HL-60 (cell line): ENCODE data around the gene CAMTA1.

Experiments used
- DNase-seq, 2 experiments: peaks; one replicate each; pipeline ENCODE4 v3.0.0-alpha.2; 2010 to 2020; ENCODE audit warnings: low read depth in 1 of 2, low spot score in 1 of 2
- H3K27ac ChIP-seq: fragments of 250-450 bp; sonication (Bioruptor Pico); replicated peaks from 2 replicates; pipeline ENCODE4 v1.5.1; 2020; ENCODE audit warnings: mild to moderate bottlenecking, moderate library complexity
- H3K27me3 ChIP-seq: fragments of 250-450 bp; sonication (Bioruptor Pico); 2 replicates; pipeline ENCODE4 v1.5.1; 2021; ENCODE audit warnings: mild to moderate bottlenecking, moderate library complexity; ENCODE audit not compliant: insufficient read depth, poor library complexity, severe bottlenecking
- H3K4me3 ChIP-seq: replicated peaks from 2 replicates; pipeline ENCODE4 v1.5.1; 2011; ENCODE audit warnings: mild to moderate bottlenecking, control low read depth, low read length; ENCODE audit not compliant: insufficient read depth
- GABPA ChIP-seq: IDR thresholded peaks from 2 replicates; pipeline ENCODE4 v1.6.1; 2012; ENCODE audit warnings: low read depth
- POLR2AphosphoS5 ChIP-seq: IDR thresholded peaks from 2 replicates; pipeline ENCODE4 v1.6.1; 2012; ENCODE audit warnings: low read depth
- SPI1 ChIP-seq: IDR thresholded peaks from 2 replicates; pipeline ENCODE4 v1.6.1; 2012; ENCODE audit warnings: low read depth, mild to moderate bottlenecking, borderline replicate concordance
- TF ChIP-seq, protein P1 (sequence below): IDR thresholded peaks from 2 replicates; pipeline ENCODE4 v1.6.1; 2012; ENCODE audit warnings: low read depth; ENCODE audit not compliant: insufficient replicate concordance
- TF ChIP-seq, protein P2 (sequence below): IDR thresholded peaks from one replicate; pipeline ENCODE4 v1.5.1; 2011; ENCODE audit warnings: low read length, control low read depth, inconsistent platforms; ENCODE audit not compliant: insufficient read depth

Gene CAMTA1

DNA sequence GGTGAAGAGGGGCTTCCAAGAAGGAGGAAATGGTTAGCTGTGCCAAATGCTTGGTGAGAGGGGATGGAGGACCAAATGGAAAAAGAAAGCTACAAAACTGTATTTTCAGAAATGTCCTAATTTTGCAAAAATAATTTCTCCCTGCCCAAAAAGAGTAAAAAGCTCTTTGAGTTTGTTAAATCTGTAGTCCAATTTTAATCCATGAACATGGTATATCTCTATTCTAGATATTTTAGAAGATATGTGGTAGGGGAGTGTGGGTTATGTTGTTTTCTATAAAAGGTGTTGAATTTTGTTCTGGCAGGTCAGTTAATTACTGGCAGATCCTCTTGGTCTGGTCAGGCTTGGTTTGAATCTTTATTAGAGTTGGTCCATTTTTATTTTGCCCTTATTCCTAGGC lies 511.7 kb downstream of the CAMTA1 start:
- no peak for DNase-seq
- TF ChIP-seq, protein P1, sequence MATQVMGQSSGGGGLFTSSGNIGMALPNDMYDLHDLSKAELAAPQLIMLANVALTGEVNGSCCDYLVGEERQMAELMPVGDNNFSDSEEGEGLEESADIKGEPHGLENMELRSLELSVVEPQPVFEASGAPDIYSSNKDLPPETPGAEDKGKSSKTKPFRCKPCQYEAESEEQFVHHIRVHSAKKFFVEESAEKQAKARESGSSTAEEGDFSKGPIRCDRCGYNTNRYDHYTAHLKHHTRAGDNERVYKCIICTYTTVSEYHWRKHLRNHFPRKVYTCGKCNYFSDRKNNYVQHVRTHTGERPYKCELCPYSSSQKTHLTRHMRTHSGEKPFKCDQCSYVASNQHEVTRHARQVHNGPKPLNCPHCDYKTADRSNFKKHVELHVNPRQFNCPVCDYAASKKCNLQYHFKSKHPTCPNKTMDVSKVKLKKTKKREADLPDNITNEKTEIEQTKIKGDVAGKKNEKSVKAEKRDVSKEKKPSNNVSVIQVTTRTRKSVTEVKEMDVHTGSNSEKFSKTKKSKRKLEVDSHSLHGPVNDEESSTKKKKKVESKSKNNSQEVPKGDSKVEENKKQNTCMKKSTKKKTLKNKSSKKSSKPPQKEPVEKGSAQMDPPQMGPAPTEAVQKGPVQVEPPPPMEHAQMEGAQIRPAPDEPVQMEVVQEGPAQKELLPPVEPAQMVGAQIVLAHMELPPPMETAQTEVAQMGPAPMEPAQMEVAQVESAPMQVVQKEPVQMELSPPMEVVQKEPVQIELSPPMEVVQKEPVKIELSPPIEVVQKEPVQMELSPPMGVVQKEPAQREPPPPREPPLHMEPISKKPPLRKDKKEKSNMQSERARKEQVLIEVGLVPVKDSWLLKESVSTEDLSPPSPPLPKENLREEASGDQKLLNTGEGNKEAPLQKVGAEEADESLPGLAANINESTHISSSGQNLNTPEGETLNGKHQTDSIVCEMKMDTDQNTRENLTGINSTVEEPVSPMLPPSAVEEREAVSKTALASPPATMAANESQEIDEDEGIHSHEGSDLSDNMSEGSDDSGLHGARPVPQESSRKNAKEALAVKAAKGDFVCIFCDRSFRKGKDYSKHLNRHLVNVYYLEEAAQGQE: no peak
- TF ChIP-seq GABPA (no peak), POLR2AphosphoS5 (no peak), SPI1 (no peak)
- TF ChIP-seq, protein P2, sequence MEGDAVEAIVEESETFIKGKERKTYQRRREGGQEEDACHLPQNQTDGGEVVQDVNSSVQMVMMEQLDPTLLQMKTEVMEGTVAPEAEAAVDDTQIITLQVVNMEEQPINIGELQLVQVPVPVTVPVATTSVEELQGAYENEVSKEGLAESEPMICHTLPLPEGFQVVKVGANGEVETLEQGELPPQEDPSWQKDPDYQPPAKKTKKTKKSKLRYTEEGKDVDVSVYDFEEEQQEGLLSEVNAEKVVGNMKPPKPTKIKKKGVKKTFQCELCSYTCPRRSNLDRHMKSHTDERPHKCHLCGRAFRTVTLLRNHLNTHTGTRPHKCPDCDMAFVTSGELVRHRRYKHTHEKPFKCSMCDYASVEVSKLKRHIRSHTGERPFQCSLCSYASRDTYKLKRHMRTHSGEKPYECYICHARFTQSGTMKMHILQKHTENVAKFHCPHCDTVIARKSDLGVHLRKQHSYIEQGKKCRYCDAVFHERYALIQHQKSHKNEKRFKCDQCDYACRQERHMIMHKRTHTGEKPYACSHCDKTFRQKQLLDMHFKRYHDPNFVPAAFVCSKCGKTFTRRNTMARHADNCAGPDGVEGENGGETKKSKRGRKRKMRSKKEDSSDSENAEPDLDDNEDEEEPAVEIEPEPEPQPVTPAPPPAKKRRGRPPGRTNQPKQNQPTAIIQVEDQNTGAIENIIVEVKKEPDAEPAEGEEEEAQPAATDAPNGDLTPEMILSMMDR: no peak
- no peak overlapping the region for H3K4me3 ChIP-seq
- H3K27me3 ChIP-seq: peaks cover 5% of the 10 kb centered on the region
- H3K27ac ChIP-seq: no peak overlapping the region

DNA sequence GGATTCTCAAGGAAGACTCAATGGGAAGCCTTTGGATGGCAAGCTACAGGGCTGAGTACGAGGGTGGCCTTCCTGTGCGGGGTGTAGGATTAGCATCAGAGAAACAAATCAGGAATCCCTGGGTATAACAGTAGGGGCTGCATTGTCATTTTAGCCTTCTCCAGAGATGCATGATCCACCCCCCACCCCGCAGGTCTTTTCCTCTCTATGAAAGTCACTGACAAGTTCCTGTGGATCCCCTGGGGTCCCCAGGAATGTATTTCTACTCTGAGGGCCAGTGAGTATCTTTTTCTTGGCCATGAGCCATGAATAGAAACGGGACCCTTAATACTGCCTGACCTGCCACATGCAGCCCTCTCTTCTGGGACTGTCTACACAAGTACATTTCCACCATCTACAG lies 512.9 kb downstream of the CAMTA1 start:
- no peak overlapping the region for H3K4me3 ChIP-seq
- TF ChIP-seq, protein P1: no peak
- TF ChIP-seq, protein P2: no peak
- no peak for TF ChIP-seq POLR2AphosphoS5
- no peak for TF ChIP-seq SPI1
- TF ChIP-seq GABPA: no peak
- no peak overlapping the region for H3K27ac ChIP-seq
- H3K27me3 ChIP-seq: peaks cover 5% of the 10 kb centered on the region
- DNase-seq: no peak

DNA sequence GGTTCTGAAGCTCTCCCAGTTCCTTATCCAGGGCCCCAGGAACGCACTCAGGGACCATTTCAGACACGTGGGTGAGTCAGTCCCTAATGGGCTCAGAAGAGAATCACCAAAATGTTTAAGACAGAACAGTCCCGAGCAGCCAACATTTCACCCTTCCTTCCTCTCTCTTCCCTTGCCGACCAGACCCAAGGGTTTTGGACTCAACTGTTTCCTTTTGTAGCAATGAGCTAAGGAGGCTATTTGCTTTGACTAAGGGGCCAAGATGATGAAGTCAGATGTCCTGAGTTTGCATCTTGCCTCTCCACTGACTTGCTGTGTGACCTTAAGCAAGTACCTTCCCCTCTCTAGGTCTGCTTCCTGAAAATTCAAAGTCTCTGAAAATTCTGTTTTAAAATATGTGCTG lies 513.5 kb downstream of the CAMTA1 start:
- Histone ChIP-seq H3K4me3 (no peak overlapping the region), H3K27ac (no peak overlapping the region), H3K27me3 (peaks cover 5% of the 10 kb centered on the region)
- TF ChIP-seq POLR2AphosphoS5 (no peak), SPI1 (no peak), GABPA (no peak)
- TF ChIP-seq, protein P1: no peak
- TF ChIP-seq, protein P2: no peak
- DNase-seq: no peak
